22Rv1 (cell line): ENCODE results near the gene DIP2A.

Experiments
- CTCF ChIP-seq: fragments of 450-650 bp; IDR thresholded peaks from 2 replicates; pipeline ENCODE4 v1.5.1; 2017; ENCODE audit warnings: mild to moderate bottlenecking
- ZFX ChIP-seq: fragments of 450-650 bp; IDR thresholded peaks from 2 replicates; pipeline ENCODE4 v1.6.1; 2017; ENCODE audit warnings: antibody characterized with exemption, borderline replicate concordance

GRCh38 chr21:46597896-46598343, 139.2 kb downstream of the DIP2A start:
- TF ChIP-seq CTCF (no peak), ZFX (no peak)
